Fibroblast of mammary gland (primary cell): Measurements from ENCODE around the gene GLYATL3.

Experiments used
- DNase-seq: peaks from one replicate; pipeline ENCODE4 v3.0.0-alpha.2; 2010; ENCODE audit warnings: low read depth
- H3K4me3 ChIP-seq: 2 replicates; pipeline ENCODE4 v1.5.1; 2011; ENCODE audit warnings: low read depth, mild to moderate bottlenecking, low read length, moderate library complexity; ENCODE audit not compliant: control insufficient read depth
- TF ChIP-seq, protein P1 (sequence below): conservative IDR thresholded peaks from 2 replicates; pipeline ENCODE4 v1.5.1; 2011; ENCODE audit warnings: low read depth, low read length, inconsistent platforms; ENCODE audit not compliant: control insufficient read depth, insufficient read depth

GLYATL3 gene

DNA sequence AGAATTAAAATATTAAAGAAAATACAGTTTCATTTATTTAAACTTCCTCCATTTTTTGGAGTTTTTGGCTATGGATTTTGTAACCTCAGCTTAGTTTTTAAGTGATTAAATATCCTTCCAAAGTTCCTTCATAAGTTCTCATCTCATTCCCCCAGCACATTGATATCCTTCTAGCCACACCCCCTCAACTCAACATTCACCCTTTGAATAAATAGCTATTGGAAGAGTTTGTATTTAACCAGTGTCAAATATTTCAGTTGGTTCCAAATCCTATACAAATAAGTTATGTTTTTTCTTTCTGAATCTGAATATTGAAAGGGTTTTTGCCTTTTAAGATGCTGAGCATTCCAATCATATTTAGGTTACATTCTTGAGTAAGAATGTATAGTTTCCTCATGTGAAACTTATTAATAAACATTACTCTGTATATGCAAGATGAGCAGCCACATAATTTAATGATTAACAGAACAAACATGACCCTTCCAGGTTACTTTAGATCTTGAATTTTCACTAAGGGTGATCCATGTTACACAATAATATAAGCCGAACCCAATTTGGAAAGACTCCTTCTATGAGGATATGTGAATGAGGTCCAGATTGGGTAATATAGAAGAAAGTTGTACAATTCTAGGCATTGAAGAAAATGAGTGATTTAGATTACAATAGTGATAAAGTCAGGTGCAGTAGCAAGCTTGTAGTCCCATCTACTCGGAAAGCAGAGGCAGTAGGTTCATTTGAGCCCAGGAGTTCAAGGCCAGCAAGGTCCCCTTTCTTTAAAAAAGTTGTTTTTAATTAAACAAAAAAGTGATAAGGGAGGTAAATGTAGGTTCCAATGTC is 13.6 kb downstream of the GLYATL3 start:
- TF ChIP-seq, protein P1, sequence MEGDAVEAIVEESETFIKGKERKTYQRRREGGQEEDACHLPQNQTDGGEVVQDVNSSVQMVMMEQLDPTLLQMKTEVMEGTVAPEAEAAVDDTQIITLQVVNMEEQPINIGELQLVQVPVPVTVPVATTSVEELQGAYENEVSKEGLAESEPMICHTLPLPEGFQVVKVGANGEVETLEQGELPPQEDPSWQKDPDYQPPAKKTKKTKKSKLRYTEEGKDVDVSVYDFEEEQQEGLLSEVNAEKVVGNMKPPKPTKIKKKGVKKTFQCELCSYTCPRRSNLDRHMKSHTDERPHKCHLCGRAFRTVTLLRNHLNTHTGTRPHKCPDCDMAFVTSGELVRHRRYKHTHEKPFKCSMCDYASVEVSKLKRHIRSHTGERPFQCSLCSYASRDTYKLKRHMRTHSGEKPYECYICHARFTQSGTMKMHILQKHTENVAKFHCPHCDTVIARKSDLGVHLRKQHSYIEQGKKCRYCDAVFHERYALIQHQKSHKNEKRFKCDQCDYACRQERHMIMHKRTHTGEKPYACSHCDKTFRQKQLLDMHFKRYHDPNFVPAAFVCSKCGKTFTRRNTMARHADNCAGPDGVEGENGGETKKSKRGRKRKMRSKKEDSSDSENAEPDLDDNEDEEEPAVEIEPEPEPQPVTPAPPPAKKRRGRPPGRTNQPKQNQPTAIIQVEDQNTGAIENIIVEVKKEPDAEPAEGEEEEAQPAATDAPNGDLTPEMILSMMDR: no peak
- H3K4me3 ChIP-seq: no peak overlapping the region
- DNase-seq: peak; percentile 8

DNA sequence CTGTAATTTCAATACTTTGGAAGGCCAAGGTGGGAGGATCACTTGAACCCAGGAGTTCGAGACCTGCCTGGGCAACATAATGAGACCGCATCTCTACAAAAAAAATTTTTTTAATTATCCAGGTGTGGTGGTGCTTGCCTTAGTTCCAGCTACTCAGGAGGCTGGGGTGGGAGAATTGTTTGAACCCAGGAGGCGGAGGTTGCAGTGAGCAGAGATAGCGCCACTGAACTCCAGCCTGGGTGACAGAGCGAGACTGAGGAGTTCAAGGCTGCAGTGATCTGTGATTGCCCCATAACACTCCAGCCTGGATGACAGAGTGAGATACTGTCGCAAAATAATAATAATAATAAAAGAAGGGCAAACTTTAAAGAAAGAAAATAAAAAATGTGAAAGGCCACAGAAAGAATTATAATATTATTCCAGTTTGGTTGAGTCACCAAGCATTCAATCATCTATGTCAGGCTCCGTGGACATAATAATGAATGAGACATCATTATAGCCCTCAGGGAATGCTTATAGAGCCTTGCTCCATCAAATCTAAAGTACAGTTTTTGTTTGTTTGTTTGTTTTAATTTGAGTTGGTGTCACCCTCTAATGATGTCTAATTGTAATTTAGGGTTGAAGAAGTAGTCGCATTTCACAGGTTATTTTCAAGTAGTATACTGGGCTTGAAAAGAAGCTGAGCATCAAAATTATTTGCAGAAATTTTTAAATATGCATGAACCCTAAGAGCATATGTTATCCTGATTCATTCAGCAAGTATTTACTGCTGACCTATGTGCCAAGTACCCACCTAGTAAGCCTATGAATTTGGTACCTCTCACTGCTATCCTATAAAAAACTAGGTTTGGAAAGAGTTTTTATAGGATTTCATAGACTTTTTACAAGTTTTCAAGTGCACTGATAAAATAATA is 15.1 kb downstream of the GLYATL3 start:
- TF ChIP-seq, protein P1: no peak

DNA sequence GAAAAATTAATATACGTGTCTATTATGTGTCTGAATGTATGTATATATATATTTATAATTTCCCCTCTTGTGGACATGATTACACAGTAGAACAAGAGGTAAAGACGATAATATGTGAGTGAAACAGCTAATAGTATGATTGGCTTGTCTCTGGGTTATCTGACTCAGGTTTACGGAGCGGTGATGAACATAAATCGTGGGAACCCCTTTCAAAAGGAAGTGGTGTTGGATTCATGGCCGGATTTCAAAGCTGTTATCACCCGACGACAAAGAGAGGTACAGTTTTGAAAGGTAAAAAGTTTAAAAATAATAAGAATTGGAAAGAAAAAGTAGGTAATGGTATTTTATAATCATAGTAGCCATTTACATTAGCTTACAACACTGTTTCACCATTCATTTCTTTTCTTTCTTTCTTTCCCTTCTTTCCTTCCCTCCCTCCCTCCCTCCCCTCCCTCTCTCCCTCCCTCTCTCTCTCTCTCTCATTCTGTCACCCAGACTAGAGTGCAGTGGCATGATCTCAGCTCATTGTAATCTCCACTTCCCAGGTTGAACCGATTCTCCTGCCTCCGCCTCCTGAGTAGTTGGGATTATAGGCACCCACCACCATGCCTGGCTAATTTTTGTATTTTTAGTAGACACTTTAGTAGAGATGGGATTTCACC is 15.9 kb downstream of the GLYATL3 start:
- H3K4me3 ChIP-seq: no peak overlapping the region
- no peak for DNase-seq
- TF ChIP-seq, protein P1: no peak

More for the DNA sequence above, 15.1 kb downstream of the GLYATL3 start:
- no peak for DNase-seq
- no peak overlapping the region for H3K4me3 ChIP-seq

DNA sequence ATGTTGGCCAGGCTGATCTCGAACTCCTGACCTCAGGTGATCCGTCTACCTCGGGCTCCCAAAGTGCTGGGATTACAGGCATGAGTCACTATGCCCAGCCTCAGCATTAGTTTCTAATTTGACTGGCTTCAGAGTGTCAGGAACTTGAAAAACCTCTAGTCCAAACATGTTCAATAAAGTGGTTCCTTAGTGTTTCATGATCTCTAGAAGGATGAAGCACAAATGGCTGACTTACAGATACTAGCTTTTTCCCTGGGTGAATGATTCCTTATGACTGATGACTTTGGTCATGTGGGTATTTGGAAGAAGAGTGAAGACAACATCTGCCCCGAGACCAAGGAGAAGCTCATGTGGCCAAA is 16.4 kb downstream of the GLYATL3 start:
- TF ChIP-seq, protein P1: no peak
- no peak for DNase-seq
- H3K4me3 ChIP-seq: no peak overlapping the region

DNA sequence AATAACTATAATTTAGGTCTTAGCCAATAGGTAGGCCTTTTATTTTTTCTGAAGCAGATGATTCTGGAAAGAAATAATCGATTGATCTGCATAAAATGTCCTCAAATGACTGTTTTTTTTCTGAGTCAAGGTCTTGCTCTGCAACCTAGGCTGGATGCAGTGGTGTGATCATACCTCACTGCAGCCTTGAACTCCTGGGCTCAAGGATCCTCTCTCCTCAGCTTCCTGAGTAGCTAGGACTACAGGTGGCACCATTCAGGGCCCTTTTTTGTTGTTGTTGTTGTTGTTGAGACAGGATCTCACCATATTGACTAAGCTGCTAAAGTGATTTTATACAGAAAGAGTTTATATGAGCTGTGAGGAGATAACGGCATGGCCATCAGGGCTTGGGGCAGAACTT is 18.2 kb downstream of the GLYATL3 start:
- DNase-seq: no peak
- H3K4me3 ChIP-seq: no peak overlapping the region
- TF ChIP-seq, protein P1: no peak

DNA sequence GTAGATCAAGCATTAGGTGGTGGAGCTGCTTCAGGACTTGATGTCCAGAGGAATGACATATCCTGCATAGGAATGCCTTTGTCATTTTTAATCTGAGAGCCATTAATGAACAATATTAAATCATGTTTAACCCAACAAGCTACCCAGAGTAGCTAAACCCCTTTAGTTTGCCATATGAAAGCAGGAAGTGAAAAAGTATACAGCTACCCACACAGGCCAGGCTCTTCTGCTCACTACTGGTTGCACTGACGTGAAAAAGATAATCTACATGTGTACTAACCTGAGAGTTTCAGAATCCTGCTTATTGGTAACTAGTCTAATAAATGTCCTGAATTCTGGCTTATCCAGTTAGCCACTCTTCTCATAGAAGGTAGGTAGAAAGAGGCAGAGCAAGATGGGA is 19.9 kb downstream of the GLYATL3 start:
- no peak overlapping the region for H3K4me3 ChIP-seq
- DNase-seq: no peak

More for the DNA sequence above, 19.9 kb downstream of the GLYATL3 start:
- TF ChIP-seq, protein P1: no peak
